WTC11 (cell line): Measurements from ENCODE around the gene SLC30A1. TPM values are rescaled to one million over a fixed set of nuclear protein-coding genes. Genes with fewer than 3 reads are reported as not detected.

ENCODE experiments used
- ATAC-seq: fragments of 200-7000 bp; cut with Tn5 transposase; 2 replicates; pipeline ENCODE4 v1.10.0; 2021; ENCODE audit warnings: mild to moderate bottlenecking, moderate library complexity
- CTCF ChIA-PET: fragments of 300-600 bp; sonication (Branson Sonifier 250); formaldehyde crosslinking; loops from one replicate; lab custom pipeline; 2021; ENCODE audit warnings: antibody characterized with exemption; lab: Charles Lee
- POLR2A ChIA-PET: fragments of 350-600 bp; sonication (Branson Sonifier 250); formaldehyde crosslinking; loops from one replicate; lab custom pipeline; 2021; ENCODE audit warnings: antibody characterized with exemption; lab: Charles Lee
- DNase-seq: peaks from one replicate; pipeline ENCODE4 v3.0.0; 2021; ENCODE audit warnings: low spot score
- H3K27ac Mint-ChIP-seq: 2 replicates; pipeline ENCODE4 v1.8.0; 2021; ENCODE audit warnings: mixed read lengths
- H3K27me3 Mint-ChIP-seq: 2 replicates; pipeline ENCODE4 v1.8.0; 2021; ENCODE audit warnings: low read depth, mild to moderate bottlenecking, moderate library complexity, mixed read lengths
- H3K36me3 Mint-ChIP-seq: 2 replicates; pipeline ENCODE4 v1.8.0; 2021; ENCODE audit warnings: mixed read lengths
- H3K4me1 Mint-ChIP-seq: 2 replicates; pipeline ENCODE4 v1.8.0; 2022; ENCODE audit warnings: mixed read lengths
- H3K4me3 Mint-ChIP-seq: 2 replicates; pipeline ENCODE4 v1.8.0; 2021; ENCODE audit warnings: mild to moderate bottlenecking, moderate library complexity, mixed read lengths
- H3K9me3 Mint-ChIP-seq: 2 replicates; pipeline ENCODE4 v1.8.0; 2021; ENCODE audit warnings: mixed read lengths
- AR ChIP-seq: fragments of 250-450 bp; sonication (Bioruptor Pico); IDR thresholded peaks from 2 replicates; pipeline ENCODE4 v1.9.0; 2021; ENCODE audit warnings: mild to moderate bottlenecking
- ATF1 ChIP-seq: sonication (generic); formaldehyde crosslinking; IDR thresholded peaks from 2 replicates; pipeline ENCODE4 v1.8.1; 2023; ENCODE audit warnings: mild to moderate bottlenecking, moderate library complexity, missing genetic modification reagents
- ATF2 ChIP-seq: sonication (generic); formaldehyde crosslinking; IDR thresholded peaks from 2 replicates; pipeline ENCODE4 v1.8.1; 2022; ENCODE audit warnings: low read depth, missing genetic modification reagents, borderline replicate concordance
- ATF6 ChIP-seq: sonication (generic); formaldehyde crosslinking; IDR thresholded peaks from 2 replicates; pipeline ENCODE4 v1.8.1; 2023; ENCODE audit warnings: mild to moderate bottlenecking, missing genetic modification reagents
- CBFB ChIP-seq: sonication (generic); formaldehyde crosslinking; IDR thresholded peaks from 2 replicates; pipeline ENCODE4 v1.8.1; 2022; ENCODE audit warnings: mild to moderate bottlenecking, low read depth, missing genetic modification reagents
- CTCF ChIP-seq: fragments of 200-600 bp; IDR thresholded peaks from 2 replicates; pipeline ENCODE4 v1.8.0; 2022; ENCODE audit warnings: antibody characterized with exemption
- ESRRA ChIP-seq: sonication (generic); formaldehyde crosslinking; IDR thresholded peaks from 2 replicates; pipeline ENCODE4 v1.8.1; 2022; ENCODE audit warnings: mild to moderate bottlenecking, missing genetic modification reagents, borderline replicate concordance
- FOXK1 ChIP-seq: sonication (generic); formaldehyde crosslinking; IDR thresholded peaks from 2 replicates; pipeline ENCODE4 v1.8.0; 2022; ENCODE audit warnings: mild to moderate bottlenecking, moderate library complexity, missing genetic modification reagents
- FOXP4 ChIP-seq: sonication (generic); formaldehyde crosslinking; IDR thresholded peaks from 2 replicates; pipeline ENCODE4 v1.8.0; 2022; ENCODE audit warnings: mild to moderate bottlenecking, missing genetic modification reagents
- HMGA2 ChIP-seq: fragments of 250-450 bp; sonication (Bioruptor Pico); IDR thresholded peaks from 2 replicates; pipeline ENCODE4 v1.4.0; 2021; ENCODE audit warnings: mild to moderate bottlenecking, moderate library complexity
- NFYB ChIP-seq: sonication (generic); formaldehyde crosslinking; conservative IDR thresholded peaks from 2 replicates; pipeline ENCODE4 v1.8.0; 2022; ENCODE audit warnings: low read depth, missing genetic modification reagents
- RORB ChIP-seq: fragments of 250-450 bp; sonication (Bioruptor Pico); IDR thresholded peaks from 2 replicates; pipeline ENCODE4 v1.9.0; 2021; ENCODE audit warnings: mild to moderate bottlenecking
- SOX15 ChIP-seq: fragments of 250-450 bp; sonication (Bioruptor Pico); IDR thresholded peaks from 2 replicates; pipeline ENCODE4 v1.9.0; 2021; ENCODE audit warnings: mild to moderate bottlenecking
- USF2 ChIP-seq: sonication (generic); formaldehyde crosslinking; IDR thresholded peaks from 2 replicates; pipeline ENCODE4 v1.8.1; 2023; ENCODE audit warnings: mild to moderate bottlenecking, missing genetic modification reagents, moderate library complexity
- ZBTB43 ChIP-seq: sonication (generic); formaldehyde crosslinking; IDR thresholded peaks from 2 replicates; pipeline ENCODE4 v1.8.1; 2023; ENCODE audit warnings: mild to moderate bottlenecking, missing genetic modification reagents
- ZMAT4 ChIP-seq: fragments of 250-450 bp; sonication (Bioruptor Pico); IDR thresholded peaks from 2 replicates; pipeline ENCODE4 v1.9.0; 2021; ENCODE audit warnings: mild to moderate bottlenecking
- ZNF232 ChIP-seq: sonication (generic); formaldehyde crosslinking; IDR thresholded peaks from 2 replicates; pipeline ENCODE4 v1.8.0; 2022; ENCODE audit warnings: mild to moderate bottlenecking, missing genetic modification reagents
- ZNF425 ChIP-seq: fragments of 250-450 bp; sonication (Bioruptor Pico); conservative IDR thresholded peaks from 2 replicates; pipeline ENCODE4 v1.9.0; 2021; ENCODE audit warnings: mild to moderate bottlenecking
- ZNF512 ChIP-seq: sonication (generic); formaldehyde crosslinking; IDR thresholded peaks from 2 replicates; pipeline ENCODE4 v1.8.1; 2022; ENCODE audit warnings: missing genetic modification reagents, borderline replicate concordance
- total RNA-seq: library from RNA; stranded (reverse); gene quantifications from 3 replicates; pipeline ENCODE4 v1.2.3, GENCODE V29; 2021

SLC30A1 gene
- total RNA-seq, 1 experiment from 2014 or later: 20.0 TPM

GRCh38 chr1:211574705-211575104, 4.3 kb downstream of the SLC30A1 start:
- Mint-ChIP-seq H3K36me3 (peaks cover 27% of the 10 kb centered on the region), H3K4me3 (no peak overlapping the region), H3K9me3 (no peaks in the 10 kb centered on the region), H3K27me3 (no peaks in the 10 kb centered on the region), H3K27ac (no peak overlapping the region), H3K4me1 (peaks cover 21% of the 10 kb centered on the region)
- CTCF ChIA-PET: no interaction called here
- ATAC-seq (no peak), DNase-seq (no peak)
- TF ChIP-seq ZNF512 (CRISPR knock-in tag): no peak
- no peak for TF ChIP-seq SOX15 (CRISPR knock-in tag)
- TF ChIP-seq ATF6: no peak
- TF ChIP-seq ATF1: no peak
- TF ChIP-seq ESRRA: no peak
- no peak for TF ChIP-seq AR (CRISPR knock-in tag)
- TF ChIP-seq NFYB: no peak
- TF ChIP-seq USF2 (CRISPR knock-in tag): no peak
- POLR2A ChIA-PET: no interaction called here

GRCh38 chr1:211571998-211572397, 7.0 kb downstream of the SLC30A1 start:
- TF ChIP-seq HMGA2 (CRISPR knock-in tag): no peak
- TF ChIP-seq FOXP4 (CRISPR knock-in tag): no peak
- TF ChIP-seq CBFB: no peak
- TF ChIP-seq FOXK1 (CRISPR knock-in tag): no peak
- TF ChIP-seq ZMAT4: no peak
- TF ChIP-seq CTCF: no peak
- no peak for TF ChIP-seq ZNF232 (CRISPR knock-in tag)
- no peak for TF ChIP-seq ZBTB43 (CRISPR knock-in tag)
- TF ChIP-seq ATF2: no peak
- no peak for TF ChIP-seq ZNF425 (CRISPR knock-in tag)
- TF ChIP-seq RORB (CRISPR knock-in tag): no peak
- TF ChIP-seq ESRRA: no peak
- CTCF ChIA-PET: no interaction called here
- no peak for DNase-seq
- no peak for ATAC-seq
- Mint-ChIP-seq H3K36me3 (peaks cover 25% of the 10 kb centered on the region), H3K9me3 (no peaks in the 10 kb centered on the region), H3K4me3 (no peak overlapping the region), H3K4me1 (peaks cover 18% of the 10 kb centered on the region), H3K27me3 (no peaks in the 10 kb centered on the region), H3K27ac (no peak overlapping the region)
- POLR2A ChIA-PET: no interaction called here
